ENCODE results near the gene TIMM50. TPM values are rescaled to one million over a fixed set of nuclear protein-coding genes. Genes with fewer than 3 reads are reported as not detected.

Gene TIMM50
- total RNA-seq, 4 donors from 2014 or later: 66.9 to 97.6 (median 85.6) TPM

DNA sequence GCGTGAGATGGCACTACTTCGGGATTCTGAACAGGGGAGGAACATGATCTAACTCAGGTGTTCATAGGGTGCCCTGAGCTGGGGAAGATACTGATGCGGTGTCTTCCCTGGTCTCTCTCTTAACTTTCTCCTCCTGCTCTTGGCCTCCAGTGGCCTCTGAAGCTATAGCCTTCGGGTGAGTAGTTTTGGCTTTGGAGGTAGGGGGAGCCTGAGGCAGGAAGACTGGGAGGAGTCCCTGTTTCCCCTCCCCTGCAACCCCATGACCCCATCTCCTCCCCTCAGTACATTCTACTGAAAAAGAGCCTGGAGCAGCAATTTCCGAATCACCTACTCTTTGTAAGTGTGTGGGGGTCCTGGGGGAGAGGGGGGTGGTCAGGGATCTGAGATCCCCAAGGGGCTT lies 37.8 kb downstream of the TIMM50 start:
- intact Hi-C loops (cut with DNase I; ENCODE audit: low total_unique reads): no loop called here

GRCh38 chr19:39518975-39519374 lies 38.3 kb downstream of the TIMM50 start:
- Histone ChIP-seq H3K9me3 (no peaks in the 10 kb centered on the region), H3K27me3 (peaks cover 28 to 37% (median 36%) of the 10 kb centered on the region in 3 donors), H3K27ac (no peak overlapping the region), H3K4me3 (no peak overlapping the region), H3K4me1 (no peaks in the 10 kb centered on the region), H3K36me3 (no peaks in the 10 kb centered on the region)
- ATAC-seq: no peak
- in situ Hi-C loops (cut with MboI; ENCODE audit: low sequenced_read_pairs in 4 of 4): no loop called here
- intact Hi-C loops (cut with DNase I; ENCODE audit: low total_unique reads): no loop called here
- TF ChIP-seq, protein P1, sequence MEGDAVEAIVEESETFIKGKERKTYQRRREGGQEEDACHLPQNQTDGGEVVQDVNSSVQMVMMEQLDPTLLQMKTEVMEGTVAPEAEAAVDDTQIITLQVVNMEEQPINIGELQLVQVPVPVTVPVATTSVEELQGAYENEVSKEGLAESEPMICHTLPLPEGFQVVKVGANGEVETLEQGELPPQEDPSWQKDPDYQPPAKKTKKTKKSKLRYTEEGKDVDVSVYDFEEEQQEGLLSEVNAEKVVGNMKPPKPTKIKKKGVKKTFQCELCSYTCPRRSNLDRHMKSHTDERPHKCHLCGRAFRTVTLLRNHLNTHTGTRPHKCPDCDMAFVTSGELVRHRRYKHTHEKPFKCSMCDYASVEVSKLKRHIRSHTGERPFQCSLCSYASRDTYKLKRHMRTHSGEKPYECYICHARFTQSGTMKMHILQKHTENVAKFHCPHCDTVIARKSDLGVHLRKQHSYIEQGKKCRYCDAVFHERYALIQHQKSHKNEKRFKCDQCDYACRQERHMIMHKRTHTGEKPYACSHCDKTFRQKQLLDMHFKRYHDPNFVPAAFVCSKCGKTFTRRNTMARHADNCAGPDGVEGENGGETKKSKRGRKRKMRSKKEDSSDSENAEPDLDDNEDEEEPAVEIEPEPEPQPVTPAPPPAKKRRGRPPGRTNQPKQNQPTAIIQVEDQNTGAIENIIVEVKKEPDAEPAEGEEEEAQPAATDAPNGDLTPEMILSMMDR (IDR thresholded peaks at IDR 0.05 in 4 of 5, conservative IDR thresholded peaks at IDR 0.05 in 1 of 5): no peak
- TF ChIP-seq POLR2A (IDR thresholded peaks at IDR 0.05): no peak
- DNase-seq: no peak

More for the DNA sequence above, 37.8 kb downstream of the TIMM50 start:
- Histone ChIP-seq H3K4me3 (no peak overlapping the region), H3K27ac (no peak overlapping the region), H3K36me3 (no peaks in the 10 kb centered on the region), H3K27me3 (peaks cover 33 to 42% (median 41%) of the 10 kb centered on the region in 3 donors), H3K9me3 (no peaks in the 10 kb centered on the region), H3K4me1 (no peaks in the 10 kb centered on the region)
- DNase-seq (no peak), ATAC-seq (no peak)
- in situ Hi-C loops (cut with MboI; ENCODE audit: low sequenced_read_pairs in 4 of 4): no loop called here
- TF ChIP-seq, protein P1 (IDR thresholded peaks at IDR 0.05 in 4 of 5, conservative IDR thresholded peaks at IDR 0.05 in 1 of 5): no peak
- TF ChIP-seq POLR2A (IDR thresholded peaks at IDR 0.05): no peak

DNA sequence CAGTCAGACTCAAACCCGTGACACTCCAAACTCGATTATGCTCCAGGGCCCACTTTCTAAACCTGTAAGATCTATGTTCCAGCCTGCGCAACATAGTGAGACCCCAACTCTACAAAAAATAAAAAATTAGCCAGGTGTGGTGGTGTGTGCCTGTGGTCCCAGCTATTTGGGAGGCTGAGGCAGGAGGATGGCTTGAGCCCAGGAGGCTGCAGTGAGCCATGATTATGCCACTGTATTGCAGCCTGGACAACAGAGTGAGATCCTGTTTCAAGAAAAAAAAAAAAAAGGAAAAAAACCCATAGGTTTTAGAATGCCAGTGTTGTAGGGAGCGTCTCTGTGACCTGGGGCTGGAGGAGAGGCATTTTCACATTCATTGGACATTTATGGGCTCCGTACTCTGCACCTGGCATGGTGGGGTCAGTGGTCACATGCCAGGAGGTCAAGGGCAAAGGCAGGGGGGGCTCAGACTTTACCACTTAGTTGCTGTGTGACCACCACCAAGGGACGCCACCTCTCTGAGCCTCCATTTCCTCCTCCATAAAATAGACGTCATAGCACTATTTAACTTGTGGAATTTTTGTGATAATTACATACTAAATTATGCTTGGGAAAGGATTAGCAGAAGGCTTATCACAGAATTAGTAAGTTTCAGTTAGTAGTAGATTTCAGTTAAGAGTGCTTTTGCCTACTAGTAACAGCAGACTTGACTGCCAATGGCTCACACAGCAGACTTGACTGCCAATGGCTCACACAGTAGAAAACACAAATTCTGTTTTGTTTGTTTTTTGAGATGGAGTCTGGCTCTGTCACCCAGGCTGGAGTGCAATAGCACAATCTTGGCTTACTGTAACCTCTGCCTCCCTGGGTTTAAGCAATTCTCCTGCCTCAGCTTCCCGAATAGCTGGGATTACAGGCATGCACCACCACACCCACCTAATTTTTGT lies 40.2 kb downstream of the TIMM50 start:
- no peak for ATAC-seq
- in situ Hi-C loops (cut with MboI; ENCODE audit: low sequenced_read_pairs in 4 of 4): no loop called here

DNA sequence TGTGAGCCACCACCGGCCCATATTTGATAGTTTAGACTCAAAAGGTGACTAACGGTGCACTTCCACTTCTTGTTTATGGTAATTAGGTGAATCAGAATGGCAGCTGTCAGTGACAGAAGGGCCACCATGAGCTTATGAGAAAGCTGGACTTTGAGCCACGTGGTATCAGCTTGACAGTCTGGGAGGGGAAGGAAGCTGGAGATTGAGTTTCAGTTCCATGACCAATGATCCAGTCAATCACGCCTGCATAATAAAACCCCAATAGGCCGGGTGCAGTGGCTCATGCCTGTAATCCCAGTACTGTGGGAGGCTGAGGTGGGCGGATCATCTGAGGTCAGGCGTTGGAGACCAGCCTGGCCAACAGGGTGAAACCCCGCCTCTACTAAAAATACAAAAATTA lies 43.9 kb downstream of the TIMM50 start:
- no peak for TF ChIP-seq POLR2A (IDR thresholded peaks at IDR 0.05)
- TF ChIP-seq, protein P1 (IDR thresholded peaks at IDR 0.05 in 4 of 5, conservative IDR thresholded peaks at IDR 0.05 in 1 of 5): no peak
- no peaks in the 10 kb centered on the region for H3K36me3 ChIP-seq
- H3K27me3 ChIP-seq: no peaks in the 10 kb centered on the region
- H3K27ac ChIP-seq: no peak overlapping the region
- intact Hi-C loops (cut with DNase I; ENCODE audit: low total_unique reads) (no loop called here), in situ Hi-C loops (cut with MboI; ENCODE audit: low sequenced_read_pairs in 4 of 4) (no loop called here)
- no peaks in the 10 kb centered on the region for H3K9me3 ChIP-seq
- H3K4me1 ChIP-seq: no peaks in the 10 kb centered on the region
- no peak overlapping the region for H3K4me3 ChIP-seq
- DNase-seq (no peak), ATAC-seq (no peak)

More for the DNA sequence above, 40.2 kb downstream of the TIMM50 start:
- H3K4me3 ChIP-seq: no peak overlapping the region
- H3K4me1 ChIP-seq: no peaks in the 10 kb centered on the region
- H3K36me3 ChIP-seq: no peaks in the 10 kb centered on the region
- no peak overlapping the region for H3K27ac ChIP-seq
- DNase-seq: no peak
- peaks cover 10 to 19% (median 18%) of the 10 kb centered on the region in 3 donors for H3K27me3 ChIP-seq
- no peaks in the 10 kb centered on the region for H3K9me3 ChIP-seq
- intact Hi-C loops (cut with DNase I; ENCODE audit: low total_unique reads): no loop called here
- no peak for TF ChIP-seq POLR2A (IDR thresholded peaks at IDR 0.05)
- TF ChIP-seq, protein P1 (IDR thresholded peaks at IDR 0.05 in 4 of 5, conservative IDR thresholded peaks at IDR 0.05 in 1 of 5): no peak

Data from gastrocnemius medialis (tissue), 4 donors.